A549 (cell line): ENCODE data around the gene F12. TPM values are rescaled to one million over a fixed set of nuclear protein-coding genes. Genes with fewer than 3 reads are reported as not detected.

ENCODE experiments used
- ATAC-seq, 2 experiments: fragments of 200-7000 bp in 1 of 2; fragments of >200 bp in 1 of 2; cut with Nextera tagmentation in 1 of 2; cut with Tn5 transposase in 1 of 2; 3 replicates each; pipeline versions ENCODE4 v1.8.0 to v1.9.1; 2018 to 2020; ENCODE audit warnings: mild to moderate bottlenecking in 1 of 2, moderate library complexity in 1 of 2
- CTCF ChIA-PET: fragments of 300-600 bp; sonication (Branson Sonifier 250); formaldehyde crosslinking; extraction: SDS; loops from one replicate; lab custom pipeline; 2021; ENCODE audit warnings: antibody characterized with exemption, inconsistent platforms; lab: Yijun Ruan, JAX
- POLR2A ChIA-PET: fragments of 350-600 bp; formaldehyde crosslinking; extraction: SDS; loops from one replicate; lab custom pipeline; 2021; ENCODE audit warnings: antibody characterized with exemption, inconsistent platforms; lab: Yijun Ruan, JAX
- DNase-seq, 2 experiments: peaks; one replicate each; pipeline versions ENCODE4 v3.0.0 to v3.0.0-alpha.2; 2011 to 2016; ENCODE audit warnings: low read depth in 1 of 2, low spot score in 1 of 2
- FAIRE-seq: peaks from 2 replicates; lab custom pipeline; 2011; peaks lifted over from hg19 to GRCh38; lab: Jason Lieb, UNC
- H3K27ac ChIP-seq, 2 experiments: fragments of >200 bp; sonication (Bioruptor Twin); formaldehyde crosslinking; 3 replicates each; pipeline ENCODE4 v1.5.1; 2016 to 2017
- H3K4me1 ChIP-seq: fragments of >200 bp; sonication (Bioruptor Twin); formaldehyde crosslinking; 3 replicates; pipeline ENCODE4 v1.6.1; 2016
- H3K4me2 ChIP-seq: fragments of >200 bp; sonication (Bioruptor Twin); formaldehyde crosslinking; 3 replicates; pipeline ENCODE4 v1.6.1; 2016
- H3K4me3 ChIP-seq: fragments of >200 bp; sonication (Bioruptor Twin); formaldehyde crosslinking; 3 replicates; pipeline ENCODE4 v1.5.1; 2016
- H3K9me3 ChIP-seq: fragments of >200 bp; sonication (Bioruptor Twin); formaldehyde crosslinking; 3 replicates; pipeline ENCODE4 v1.6.1; 2016
- ATOH8 ChIP-seq: fragments of 250-450 bp; sonication (Bioruptor Pico); IDR thresholded peaks from 2 replicates; pipeline ENCODE4 v1.5.0; 2020; ENCODE audit warnings: low read depth, mild to moderate bottlenecking, moderate library complexity
- EHMT2 ChIP-seq: fragments of 200-600 bp; sonication (generic); IDR thresholded peaks from 2 replicates; pipeline ENCODE4 v1.6.1; 2016; ENCODE audit warnings: antibody characterized with exemption, low read depth, mild to moderate bottlenecking, moderate library complexity
- FOSB ChIP-seq: fragments of 250-450 bp; sonication (Bioruptor Pico); IDR thresholded peaks from 2 replicates; pipeline ENCODE4 v1.5.0; 2020; ENCODE audit warnings: mild to moderate bottlenecking, moderate library complexity
- FOSL2 ChIP-seq, 2 experiments: fragments of 450-650 bp in 1 of 2; fragments of >200 bp in 1 of 2; sonication (Bioruptor Twin) in 1 of 2; formaldehyde crosslinking; IDR thresholded peaks; 2 replicates each; pipeline versions ENCODE4 v1.5.0 to v1.6.1; 2016 to 2020; ENCODE audit warnings: mild to moderate bottlenecking in 1 of 2, moderate library complexity in 1 of 2
- JUN ChIP-seq, 2 experiments: fragments of >200 bp; sonication (Bioruptor Twin); formaldehyde crosslinking; IDR thresholded peaks; 2 replicates in 1 of 2; 3 replicates in 1 of 2; pipeline ENCODE4 v1.6.1; 2016 to 2017
- JUNB ChIP-seq: fragments of >200 bp; sonication (Bioruptor Twin); formaldehyde crosslinking; IDR thresholded peaks from 2 replicates; pipeline ENCODE4 v1.6.1; 2016
- MAX ChIP-seq: IDR thresholded peaks from 2 replicates; pipeline ENCODE4 v1.6.1; 2012
- POLR2AphosphoS2 ChIP-seq: conservative IDR thresholded peaks from 2 replicates; pipeline ENCODE4 v1.6.1; 2012; ENCODE audit warnings: low read length, improper control_type of control experiment, inconsistent platforms
- RARB ChIP-seq: fragments of 250-450 bp; sonication (Bioruptor Pico); IDR thresholded peaks from 2 replicates; pipeline ENCODE4 v1.8.0; 2021; ENCODE audit warnings: mild to moderate bottlenecking, moderate library complexity
- REST ChIP-seq: fragments of 200-600 bp; sonication (generic); IDR thresholded peaks from 2 replicates; pipeline ENCODE4 v1.6.1; 2016; ENCODE audit warnings: antibody characterized with exemption, mild to moderate bottlenecking, moderate library complexity
- SMC3 ChIP-seq: fragments of >200 bp; sonication (Bioruptor Twin); formaldehyde crosslinking; IDR thresholded peaks from 3 replicates; pipeline ENCODE4 v1.6.1; 2018; ENCODE audit warnings: inconsistent platforms
- TFCP2L1 ChIP-seq: fragments of 250-450 bp; sonication (Bioruptor Pico); IDR thresholded peaks from 2 replicates; pipeline ENCODE4 v1.5.0; 2021; ENCODE audit warnings: mild to moderate bottlenecking
- TP53 ChIP-seq: fragments of 250-450 bp; sonication (Bioruptor Pico); IDR thresholded peaks from 2 replicates; pipeline ENCODE4 v1.5.0; 2021; ENCODE audit warnings: mild to moderate bottlenecking, moderate library complexity
- WGBS: methylation state at CpG from one replicate; pipeline ENCODE4 v1.1.6; 2017; ENCODE audit errors: missing lambda C conversion rate; 5-methylcytosine and 5-hydroxymethylcytosine counted together
- polyA plus RNA-seq, 4 experiments: library from polyadenylated mRNA; depleted of rRNA in 3 of 4; stranded (reverse); fragments of >200 nt; fragmentation: RNase III in 1 of 4; extraction: RNeasy Plus Mini Kit Qiagen cat#74134 plus additional on column Dnase treatment in 1 of 4; gene quantifications; 2 replicates in 3 of 4; 3 replicates in 1 of 4; pipeline ENCODE4 v1.2.3, GENCODE V29; 2011 to 2017

F12 gene
- polyA plus RNA-seq, 2 of the 4 experiments (the other 2 are of a cell fraction) = 5.3 to 14.3 TPM

- ATAC-seq = no peak
- FAIRE-seq = no peak
- 59% methylated on average over 2 of the region's 2 CpGs for WGBS
- ChIA-PET POLR2A (interaction anchor here (3.9 kb wide), 1 partner anchor 21 kb away, joined by 37 read pairs; the partner anchor contains the start of gene GRK6), CTCF (interaction anchor here (1.0 to 43.1 kb wide), 13 partner anchors 11 to 292 kb away, joined by 3 to 1107 read pairs (median 28); partner anchors contain the start of genes GRK6, LMAN2, PDLIM7 and PRR7)
- H3K27ac ChIP-seq = peak overlapping the region in 1 of 2 experiments; percentile 92; a peak in 4 of 6 replicates
- H3K4me3 ChIP-seq = no peak overlapping the region
- H3K4me1 ChIP-seq = peaks cover 11% of the 10 kb centered on the region; the same call in 2 of the 3 replicates
- H3K9me3 ChIP-seq = no peaks in the 10 kb centered on the region
- no peak overlapping the region for H3K4me2 ChIP-seq
- DNase-seq = no peak
- TF ChIP-seq FOSL2 (IDR thresholded peaks at IDR 0.05) (no peak), FOSL2 (CRISPR knock-in tag; IDR thresholded peaks at IDR 0.05) (no peak), REST (no peak), FOSB (no peak), RARB (CRISPR knock-in tag) (no peak), MAX (no peak), EHMT2 (no peak), JUNB (no peak), POLR2AphosphoS2 (no peak), TFCP2L1 (CRISPR knock-in tag) (no peak), ATOH8 (CRISPR knock-in tag) (no peak), JUN (IDR thresholded peaks at IDR 0.05) (no peak), SMC3 (no peak)
Observed at GRCh38 chr5:177405312-177405711, 4.1 kb downstream of the F12 start.

- no peak for FAIRE-seq
- peak overlapping the region; percentile 83 to 92 for H3K27ac ChIP-seq
- no peak for DNase-seq
- no peak for ATAC-seq
- ChIA-PET POLR2A (interaction anchor here (0.8 to 3.9 kb wide), 10 partner anchors 10 to 89 kb away, joined by 3 to 37 read pairs (median 4); partner anchors contain the start of genes GRK6, LMAN2 and PRR7), CTCF (interaction anchor here (0.7 to 43.1 kb wide), 28 partner anchors 11 to 385 kb away, joined by 3 to 1107 read pairs (median 8); partner anchors contain the start of genes GRK6, LMAN2, PDLIM7 and PRR7)
- peak overlapping the region; percentile 97 for H3K4me2 ChIP-seq
- WGBS = 69% methylated on average over 13 of the region's 16 CpGs
- no peaks in the 10 kb centered on the region for H3K9me3 ChIP-seq
- peaks cover 11% of the 10 kb centered on the region; the same call in 2 of the 3 replicates for H3K4me1 ChIP-seq
- peak overlapping the region; percentile 60 for H3K4me3 ChIP-seq
- 0 out of 2 replicates have a peak, but pooled peaks have one; percentile 11 for TF ChIP-seq TP53 (CRISPR knock-in tag)
- no peak for TF ChIP-seq REST
Observed at GRCh38 chr5:177404641-177405179, 4.7 kb downstream of the F12 start.
